NAMALWA (cell line): Measurements from ENCODE around the gene PELI2.

Source experiments
- DNase-seq: peaks from one replicate; pipeline ENCODE4 v3.0.0-alpha.2; 2015; ENCODE audit warnings: low spot score

Gene PELI2

GRCh38 chr14:56172571-56172971 is 54.4 kb downstream of the PELI2 start:
- no peak for DNase-seq

- DNase-seq: peak; percentile 35
Measured at GRCh38 chr14:56173365-56173922, 55.2 kb downstream of the PELI2 start.

GRCh38 chr14:56175773-56176172 is 57.6 kb downstream of the PELI2 start:
- no peak for DNase-seq

GRCh38 chr14:56176530-56176929 is 58.3 kb downstream of the PELI2 start:
- no peak for DNase-seq

GRCh38 chr14:56177036-56177435 is 58.8 kb downstream of the PELI2 start:
- DNase-seq: no peak

DNA sequence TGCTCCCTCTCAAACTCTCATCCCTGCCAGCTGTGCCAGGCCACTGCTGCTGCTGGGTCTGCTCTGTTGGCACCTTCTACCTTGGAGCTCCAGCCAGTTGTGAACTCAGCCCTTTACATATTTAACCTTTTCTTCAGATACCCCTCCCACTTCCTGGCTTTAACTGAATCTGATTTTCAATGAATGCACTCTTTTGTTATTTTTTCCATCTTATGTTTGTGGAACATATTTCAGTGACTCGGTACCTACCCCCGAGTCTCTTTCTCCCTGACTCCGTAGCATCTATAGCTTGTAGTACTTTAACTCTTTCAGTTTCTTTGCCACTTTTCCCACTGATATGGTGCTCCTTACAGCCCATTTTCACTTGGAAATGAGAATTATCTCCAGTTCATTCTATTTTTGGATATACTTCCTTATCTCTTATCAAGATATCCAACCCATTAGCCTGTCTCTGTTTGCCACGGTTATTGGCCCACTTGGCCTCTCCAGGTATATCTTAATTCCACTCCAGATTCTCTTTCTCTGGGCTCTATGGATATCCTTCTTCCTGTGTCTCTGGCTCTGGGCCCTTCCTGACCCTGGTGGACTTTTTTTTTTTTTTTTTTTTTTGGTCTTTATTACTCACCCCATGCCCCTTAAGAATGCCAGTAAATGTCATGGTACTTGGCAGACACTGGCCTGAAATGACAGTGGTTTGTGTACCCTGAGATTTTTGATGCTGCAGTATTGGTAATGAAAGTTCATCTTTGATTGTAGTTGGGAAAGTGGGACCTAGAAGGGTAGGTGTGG is 62.7 kb downstream of the PELI2 start:
- no peak for DNase-seq

GRCh38 chr14:56181681-56182085 is 63.5 kb downstream of the PELI2 start:
- DNase-seq: no peak

- no peak for DNase-seq
Measured at GRCh38 chr14:56182410-56182809, 64.2 kb downstream of the PELI2 start.

DNA sequence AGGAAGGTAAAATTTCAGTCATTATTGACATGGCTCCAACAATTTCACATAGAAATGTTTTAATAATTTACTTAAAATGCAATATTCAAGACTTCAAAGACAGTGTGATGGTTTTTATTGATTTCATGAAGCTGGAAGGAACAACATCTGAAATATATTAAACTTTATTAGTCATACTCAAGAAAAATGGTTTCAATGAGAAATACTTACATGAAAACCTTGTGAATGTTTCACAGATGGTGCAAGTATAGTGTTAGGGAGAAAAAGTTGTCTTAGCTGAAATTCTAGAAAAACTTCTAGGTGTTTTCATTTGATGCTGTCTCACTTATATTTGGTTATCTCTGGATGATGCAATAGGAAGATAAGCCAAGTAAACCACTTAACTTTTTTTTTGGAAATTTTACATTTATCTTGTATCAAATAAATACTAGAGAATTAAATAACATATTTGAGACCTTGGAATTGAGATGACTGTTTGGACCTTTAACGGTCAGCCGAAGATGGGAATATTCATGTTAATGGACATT is 65.5 kb downstream of the PELI2 start:
- DNase-seq: no peak

GRCh38 chr14:56185992-56186391 is 67.8 kb downstream of the PELI2 start:
- DNase-seq: no peak

DNA sequence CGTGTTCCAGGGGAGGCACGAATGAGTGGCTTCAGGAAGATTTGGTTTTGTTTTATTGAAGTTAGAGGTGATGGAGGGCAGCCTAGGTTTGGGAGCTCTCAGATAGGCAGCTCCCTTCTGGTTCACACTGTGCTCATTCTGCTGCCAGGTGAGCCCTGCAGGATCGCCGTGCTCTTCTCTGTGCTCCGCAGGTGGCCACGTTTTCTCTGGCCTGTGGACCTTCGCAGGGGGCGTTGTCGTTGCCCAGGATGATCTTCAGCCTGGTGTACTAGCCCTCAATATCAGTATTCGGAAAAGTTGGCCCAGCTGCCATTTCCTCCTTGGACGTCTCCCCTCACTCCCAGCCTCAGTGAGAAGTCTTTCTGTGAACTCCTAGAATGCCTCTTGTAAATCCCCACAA is 69.5 kb downstream of the PELI2 start:
- DNase-seq: no peak

GRCh38 chr14:56189307-56189706 is 71.1 kb downstream of the PELI2 start:
- DNase-seq: no peak

DNA sequence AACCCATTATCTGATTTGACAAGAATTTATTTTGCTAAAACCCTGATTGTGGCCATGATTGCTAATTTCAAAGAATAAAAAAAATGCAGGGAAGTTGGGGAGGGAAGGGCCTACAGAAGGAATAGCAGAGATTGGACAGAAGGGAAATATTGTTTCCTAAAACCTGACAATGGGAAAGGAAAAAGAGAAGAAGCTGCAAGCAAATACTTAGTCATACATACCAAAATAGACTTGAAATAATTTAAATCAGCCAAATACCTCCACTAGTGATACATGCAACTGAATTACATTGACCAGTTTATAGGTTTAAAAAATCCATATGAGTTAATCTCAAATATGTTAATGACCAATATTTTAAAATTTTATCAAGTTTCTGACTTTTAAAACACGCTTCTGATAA is 75.1 kb downstream of the PELI2 start:
- DNase-seq: no peak

DNA sequence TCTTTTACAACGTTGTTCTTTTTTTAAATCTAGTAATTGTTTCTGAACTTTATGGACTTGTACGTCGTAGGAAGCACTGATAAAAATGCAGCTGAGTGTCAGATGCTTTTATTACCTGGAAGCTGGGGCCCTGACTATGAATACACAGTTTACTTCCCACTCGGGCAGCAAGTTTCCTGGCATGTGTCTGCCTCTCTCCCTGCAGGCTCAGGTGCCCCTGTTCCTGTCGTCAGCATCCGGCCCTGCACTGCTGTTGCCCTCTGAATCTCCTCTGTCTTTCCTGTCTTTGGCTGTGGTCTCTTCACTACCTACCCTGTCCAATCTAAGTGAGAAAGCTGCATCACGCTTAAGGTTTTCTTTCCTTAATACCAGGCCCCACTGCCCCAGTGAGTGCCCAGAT is 75.8 kb downstream of the PELI2 start:
- no peak for DNase-seq

- peak; percentile 42 for DNase-seq
Measured at GRCh38 chr14:56195223-56195622, 77.0 kb downstream of the PELI2 start.

DNA sequence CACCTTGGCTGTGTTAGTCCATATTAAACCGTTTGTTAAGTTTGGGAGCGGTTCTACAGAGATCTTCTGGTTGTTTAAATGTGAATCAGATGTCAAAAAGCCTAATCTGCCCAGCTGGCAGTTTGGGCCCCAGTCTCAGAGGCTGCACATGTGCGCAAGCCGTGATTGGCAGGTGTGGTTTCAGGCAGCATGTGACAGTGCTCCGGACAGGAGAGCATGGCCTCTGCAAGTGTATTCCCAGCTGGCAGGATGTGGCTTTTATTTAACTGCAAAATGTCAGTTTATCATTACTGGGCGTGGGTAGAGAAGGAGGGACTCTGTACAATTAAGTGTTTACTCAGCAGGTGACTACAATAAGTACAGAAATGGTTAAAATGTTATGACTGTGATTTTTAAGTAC is 77.5 kb downstream of the PELI2 start:
- peak; percentile 87 for DNase-seq

- DNase-seq: peak; percentile 26
Measured at GRCh38 chr14:56196274-56196673, 78.1 kb downstream of the PELI2 start.

DNA sequence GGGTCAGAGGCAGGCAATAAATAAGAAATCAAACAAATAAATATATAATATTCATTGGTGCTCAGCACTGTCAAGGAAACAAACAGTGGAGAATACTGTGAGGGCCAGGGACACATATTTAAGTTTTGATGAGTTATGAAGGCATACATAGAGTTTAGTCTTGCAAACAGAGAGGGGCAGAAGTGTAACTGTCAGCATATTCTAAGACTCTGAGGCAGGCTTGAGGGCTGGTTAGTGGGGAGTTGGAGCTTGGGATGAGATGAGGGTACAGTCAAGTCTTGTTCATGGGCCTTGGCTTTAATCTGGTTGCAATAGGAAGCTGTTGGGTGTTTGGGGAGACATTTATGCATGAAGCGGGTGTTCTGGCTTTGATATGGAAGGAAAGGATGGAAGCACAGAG is 78.9 kb downstream of the PELI2 start:
- no peak for DNase-seq

DNA sequence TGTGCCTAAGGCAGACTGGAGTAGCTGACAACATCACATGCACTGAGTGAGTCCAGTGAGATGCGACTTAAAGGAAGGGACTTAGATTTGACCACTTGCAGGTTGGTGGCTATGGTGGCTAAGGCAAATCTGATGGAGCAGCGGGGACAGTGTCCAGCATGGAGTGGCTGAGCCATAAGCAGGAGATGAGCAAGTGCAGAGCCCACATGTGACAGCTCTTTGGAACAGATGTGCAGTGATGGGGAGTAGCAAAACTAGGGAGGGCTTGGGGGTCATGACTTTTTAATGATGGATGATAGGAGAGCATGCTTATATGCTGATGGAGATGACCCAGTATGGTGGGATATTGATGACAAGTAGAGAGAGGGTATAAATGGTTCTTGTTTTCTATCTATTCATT is 80.2 kb downstream of the PELI2 start:
- DNase-seq: no peak

DNA sequence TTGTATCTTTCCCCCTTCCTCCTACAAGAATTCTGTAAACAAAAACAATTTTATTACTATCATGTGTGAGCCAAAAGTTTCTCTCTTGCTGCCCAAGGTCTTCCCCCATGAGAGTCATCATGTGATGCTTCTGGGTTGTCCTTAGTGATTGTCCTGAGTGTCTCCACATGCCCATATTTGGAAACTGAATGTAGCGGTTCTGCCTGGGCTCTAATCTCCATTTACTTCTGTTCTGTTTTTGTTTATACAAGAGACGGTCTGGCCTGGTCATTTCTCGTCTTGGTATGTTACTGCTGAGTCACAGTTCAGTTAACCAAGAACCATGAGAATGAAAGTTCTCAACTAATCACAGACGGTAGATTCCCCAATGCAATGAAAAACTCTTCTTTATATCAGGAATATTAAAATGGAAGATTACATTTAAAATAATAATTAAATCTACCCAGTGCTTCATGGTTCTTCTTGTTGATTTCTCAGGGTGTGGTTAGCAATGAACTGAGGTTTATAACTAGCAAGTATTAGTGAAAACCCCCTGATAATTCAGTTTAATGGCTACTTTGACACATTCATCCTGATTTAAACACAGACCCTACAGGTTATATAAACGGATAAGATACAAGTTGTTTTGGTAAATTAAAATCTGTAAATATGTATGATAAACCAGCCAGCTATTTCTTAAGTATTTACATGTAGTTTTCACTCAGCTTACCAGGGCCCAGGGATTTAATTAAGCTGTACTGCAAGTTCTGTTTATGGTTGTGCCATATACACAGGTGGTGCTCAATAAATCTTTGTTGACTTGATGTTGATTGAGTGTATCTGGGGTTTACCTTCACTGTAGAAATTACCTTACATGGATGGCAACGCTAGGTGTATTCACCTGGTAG is 81.1 kb downstream of the PELI2 start:
- peak; percentile 13 for DNase-seq

- DNase-seq: no peak
Measured at GRCh38 chr14:56199982-56200577, 81.9 kb downstream of the PELI2 start.

- DNase-seq: no peak
Measured at GRCh38 chr14:56202256-56202655, 84.0 kb downstream of the PELI2 start.
